ENCODE data around the gene TP53BP1.

Gene TP53BP1

GRCh38 chr15:43520138-43520537, 27.2 kb upstream of the TP53BP1 start:
- no peak for DNase-seq (ENCODE audit: low spot score)

GRCh38 chr15:43519196-43519595, 26.2 kb upstream of the TP53BP1 start:
- DNase-seq (ENCODE audit: low spot score): no peak

GRCh38 chr15:43518197-43518761, 25.3 kb upstream of the TP53BP1 start:
- DNase-seq (ENCODE audit: low spot score): no peak

DNA sequence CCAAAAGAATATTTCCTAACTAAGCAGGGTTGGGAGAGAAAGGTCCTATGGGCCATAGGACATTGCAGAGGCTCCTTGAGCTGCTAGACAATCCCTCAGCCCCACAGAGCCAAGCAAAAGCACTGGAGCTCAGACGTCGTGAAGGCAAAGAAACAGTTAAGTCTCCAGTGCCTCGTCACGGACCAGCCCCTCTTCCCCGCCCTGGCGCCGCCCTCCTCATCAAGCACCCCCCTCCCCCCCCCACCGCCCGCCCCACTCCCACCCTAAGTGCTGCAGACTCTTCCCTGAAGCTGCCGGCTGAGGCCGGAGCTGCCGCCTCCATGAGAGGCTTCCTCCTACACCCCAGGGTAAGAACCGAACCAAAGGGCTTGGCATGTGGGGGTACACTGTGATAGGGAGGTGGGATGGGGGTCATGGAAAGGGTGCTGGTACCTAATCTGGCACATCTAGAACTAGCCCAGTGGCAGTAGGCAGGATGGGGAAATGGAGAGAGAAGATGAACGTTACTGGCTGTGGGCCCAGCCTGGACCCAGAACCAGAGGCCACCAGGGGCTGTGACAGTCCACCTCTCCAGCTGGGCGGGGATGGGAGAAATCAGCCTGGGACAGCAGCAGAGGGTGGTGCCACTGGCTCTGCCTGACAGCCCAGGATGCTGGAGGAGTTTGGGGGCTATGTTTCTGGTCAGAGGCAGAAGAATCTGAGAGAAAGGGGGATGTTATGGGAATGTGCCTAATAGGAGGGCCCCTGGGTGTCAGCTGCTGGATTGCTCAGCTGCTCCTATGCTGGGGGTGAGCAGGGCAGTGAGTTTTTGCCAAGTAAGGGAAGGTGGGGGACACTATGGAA, 24.6 kb upstream of the TP53BP1 start, which contains the start of gene MAP1A:
Gene MAP1A (plus strand): TSS at position 255 of the 843 bp plus-strand sequence. CDS start 3,866 bp downstream, outside the sequence.
- DNase-seq (ENCODE audit: low spot score): no peak

GRCh38 chr15:43516801-43517353, 23.9 kb upstream of the TP53BP1 start:
- no peak for DNase-seq (ENCODE audit: low spot score)

DNA sequence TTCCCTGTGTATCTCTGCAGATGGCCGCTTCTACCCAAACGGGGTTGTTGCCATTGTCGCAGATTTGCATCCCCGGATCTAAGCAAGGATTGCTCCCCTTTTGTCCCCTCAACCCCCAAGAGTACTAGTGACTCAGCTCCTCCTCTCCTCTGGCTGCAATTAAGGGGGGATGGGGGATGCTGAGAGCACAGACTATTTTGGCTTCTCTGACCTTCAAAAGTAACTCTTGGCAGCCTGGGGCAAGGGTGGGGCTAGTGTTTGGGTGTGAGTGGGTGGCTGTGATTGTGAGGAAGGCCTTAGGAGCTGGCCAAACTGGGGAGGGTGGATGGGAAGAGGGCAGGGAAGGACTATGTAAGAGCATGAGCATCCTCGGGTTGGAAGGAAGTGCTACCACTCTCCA, 23.2 kb upstream of the TP53BP1 start:
- no peak for DNase-seq (ENCODE audit: low spot score)

- no peak for DNase-seq (ENCODE audit: low spot score)
These were observed 22.8 kb upstream of the TP53BP1 start for GRCh38 chr15:43515741-43516140.

- DNase-seq (ENCODE audit: low spot score): peak; percentile 53
These were observed 21.5 kb upstream of the TP53BP1 start for GRCh38 chr15:43514241-43515057.

DNA sequence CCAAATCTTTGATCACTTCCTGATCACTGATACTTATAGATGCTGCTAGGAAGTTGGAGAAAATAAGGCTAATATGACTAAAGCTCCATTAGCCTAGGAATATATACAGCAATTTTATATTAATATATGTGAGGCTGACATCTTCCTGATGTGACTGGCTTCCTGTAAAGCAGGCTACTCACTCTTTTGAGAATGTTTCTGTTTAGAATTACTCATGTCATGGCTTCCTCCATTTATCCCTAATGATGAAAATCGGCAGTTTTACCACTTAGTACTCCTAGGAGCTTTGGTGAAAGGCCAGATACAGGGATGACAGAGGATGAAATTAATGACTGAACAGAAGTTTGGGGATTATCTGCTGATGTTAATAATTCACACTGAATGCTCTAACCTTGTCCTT, 20.6 kb upstream of the TP53BP1 start:
- no peak for DNase-seq (ENCODE audit: low spot score)

DNA sequence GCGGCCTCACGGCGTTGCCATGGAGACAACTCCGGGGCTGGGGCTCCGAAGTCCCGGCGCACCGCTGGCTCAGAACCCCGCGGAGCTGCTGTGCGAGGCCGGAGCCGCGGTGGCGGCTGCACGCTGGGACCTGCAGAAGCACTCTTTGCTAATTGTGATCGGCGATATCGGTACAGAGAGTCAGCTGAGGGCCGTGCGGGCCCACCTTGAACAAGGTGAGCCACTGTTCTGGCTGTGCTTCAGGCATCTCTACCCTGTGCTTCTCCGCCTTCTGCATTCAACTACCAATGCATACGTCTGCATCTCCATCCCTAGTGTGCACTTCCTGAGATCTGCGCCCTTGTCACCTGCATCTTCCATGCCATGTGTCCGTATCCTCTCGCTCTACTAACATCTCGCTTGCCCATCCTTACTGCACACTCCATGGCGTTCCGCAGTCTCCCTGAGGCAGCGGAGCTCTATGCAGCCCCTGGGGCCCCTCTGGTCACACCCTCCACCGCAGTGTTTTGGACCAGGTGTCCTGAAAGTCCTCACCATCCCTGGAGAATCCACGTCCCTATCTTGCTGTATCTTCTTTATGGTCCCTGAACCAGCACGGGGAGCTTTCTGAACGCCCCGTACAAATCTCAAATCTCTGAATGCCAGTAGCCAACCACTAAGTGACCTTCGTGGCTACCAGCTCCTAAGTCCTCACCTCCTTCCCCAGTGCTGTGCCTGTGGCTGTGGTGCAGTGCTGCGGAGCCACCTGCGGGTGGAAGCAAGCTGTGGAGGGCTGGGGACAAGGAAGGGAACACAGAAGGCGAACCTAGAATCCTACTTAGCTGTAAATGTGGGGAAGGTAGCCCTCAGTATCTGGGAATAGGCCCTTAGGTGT, 18.3 kb upstream of the TP53BP1 start:
- DNase-seq (ENCODE audit: low spot score): no peak

GRCh38 chr15:43510200-43511011, 17.4 kb upstream of the TP53BP1 start:
- peak; percentile 99 for DNase-seq (ENCODE audit: low spot score)

GRCh38 chr15:43509660-43510199, 16.8 kb upstream of the TP53BP1 start:
- no peak for DNase-seq (ENCODE audit: low spot score)

DNA sequence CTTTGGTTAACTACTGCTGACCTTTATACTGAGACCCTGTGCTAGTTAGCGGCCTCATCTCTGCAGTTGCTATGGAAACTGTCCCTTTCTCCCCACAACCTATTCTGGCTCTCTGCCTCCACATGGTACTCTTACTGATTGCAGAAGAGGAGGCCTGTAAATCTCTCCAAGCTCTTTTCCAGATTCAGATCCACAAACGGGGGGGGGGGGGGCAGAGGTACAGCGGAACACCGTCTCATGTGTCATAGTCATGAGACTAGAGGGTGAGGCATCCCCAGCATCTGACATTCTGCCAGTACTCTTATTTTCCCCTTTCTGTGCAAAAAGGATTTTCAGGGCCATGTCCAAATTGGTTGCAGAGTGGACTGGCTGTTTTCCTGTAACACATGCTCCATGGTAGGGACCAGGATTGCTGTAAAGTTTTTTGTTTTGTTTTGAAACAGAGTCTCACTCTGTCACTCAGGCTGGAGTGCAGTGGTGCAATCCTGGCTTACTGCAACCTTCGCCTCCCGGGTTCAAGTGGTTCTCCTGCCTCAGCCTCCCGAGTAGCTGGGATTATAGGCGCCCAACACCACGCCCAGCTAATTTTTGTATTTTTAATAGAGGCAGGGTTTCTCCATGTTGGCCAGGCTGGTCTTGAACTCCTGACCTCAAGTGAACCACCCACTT, 16.2 kb upstream of the TP53BP1 start:
- no peak for DNase-seq (ENCODE audit: low spot score)

DNA sequence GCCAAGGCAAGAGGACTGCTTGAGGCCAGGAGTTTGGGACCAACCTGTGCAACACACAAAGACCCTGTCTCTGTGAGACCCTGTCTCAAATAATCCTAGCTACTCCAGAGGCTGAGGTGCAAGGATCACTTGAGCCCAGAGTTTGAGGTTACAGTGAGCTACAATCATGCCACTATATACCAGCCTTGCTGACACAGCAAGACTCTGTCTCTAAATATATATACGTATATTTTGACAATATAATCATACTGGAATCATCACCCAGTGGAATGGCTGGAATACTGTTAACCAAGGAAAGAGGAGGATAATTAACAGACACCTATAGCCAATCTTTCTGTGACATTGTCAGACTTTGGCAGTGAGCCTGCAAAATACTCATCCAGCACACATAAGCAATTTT, 15.5 kb upstream of the TP53BP1 start:
- DNase-seq (ENCODE audit: low spot score): no peak

GRCh38 chr15:43505738-43506137, 12.8 kb upstream of the TP53BP1 start:
- no peak for DNase-seq (ENCODE audit: low spot score)

GRCh38 chr15:43499635-43500034, 6.7 kb upstream of the TP53BP1 start:
- no peak for DNase-seq (ENCODE audit: low spot score)

GRCh38 chr15:43498990-43499389, 6.0 kb upstream of the TP53BP1 start:
- no peak for DNase-seq (ENCODE audit: low spot score)

GRCh38 chr15:43493703-43494472, 932 bp upstream of the TP53BP1 start:
- no peak for DNase-seq (ENCODE audit: low spot score)

- DNase-seq (ENCODE audit: low spot score): no peak
These were observed 690 bp downstream of the TP53BP1 start for GRCh38 chr15:43492266-43492665.
